Neural crest cell (in vitro differentiated cells): ENCODE data around the gene OPN4. TPM values are rescaled to one million over a fixed set of nuclear protein-coding genes. Genes with fewer than 3 reads are reported as not detected.
A peak's percentile ranks its signal among the peaks of the same experiment; 100 is the strongest.

Source experiments
- DNase-seq: peaks from one replicate; pipeline ENCODE4 v3.0.0; 2021; ENCODE audit warnings: low read depth, mixed read lengths, low spot score
- H3K27ac Mint-ChIP-seq: one replicate; pipeline ENCODE4 v1.8.0; 2021; ENCODE audit warnings: mild to moderate bottlenecking, mixed read lengths; ENCODE audit not compliant: unreplicated experiment
- H3K27me3 Mint-ChIP-seq: 2 replicates; pipeline ENCODE4 v1.8.0; 2021; ENCODE audit warnings: low read depth, mild to moderate bottlenecking, mixed read lengths
- H3K36me3 Mint-ChIP-seq: 2 replicates; pipeline ENCODE4 v1.8.0; 2021; ENCODE audit warnings: low read depth, mild to moderate bottlenecking, mixed read lengths
- H3K4me1 Mint-ChIP-seq: 2 replicates; pipeline ENCODE4 v1.8.0; 2021; ENCODE audit warnings: mixed read lengths
- H3K4me3 Mint-ChIP-seq: one replicate; pipeline ENCODE4 v1.8.0; 2021; ENCODE audit warnings: mild to moderate bottlenecking, mixed read lengths
- H3K9me3 Mint-ChIP-seq: 2 replicates; pipeline ENCODE4 v1.8.0; 2021; ENCODE audit warnings: mixed read lengths
- CTCF ChIP-seq: fragments of 200-600 bp; sonication (generic); conservative IDR thresholded peaks from 2 replicates; pipeline ENCODE4 v1.5.0; 2021; ENCODE audit warnings: antibody characterized with exemption, mild to moderate bottlenecking
- total RNA-seq: library from RNA; stranded (reverse); gene quantifications from 2 replicates; pipeline ENCODE4 v1.2.1, GENCODE V29; 2021

Gene OPN4
- total RNA-seq, 1 donor from 2014 or later = not detected

- H3K4me1 Mint-ChIP-seq = peaks cover 48% of the 10 kb centered on the region
- no peak overlapping the region for H3K4me3 Mint-ChIP-seq
- H3K36me3 Mint-ChIP-seq = no peaks in the 10 kb centered on the region
- H3K27me3 Mint-ChIP-seq = no peaks in the 10 kb centered on the region
- no peak for DNase-seq
- no peak for TF ChIP-seq CTCF
- H3K9me3 Mint-ChIP-seq = no peaks in the 10 kb centered on the region
- no peak overlapping the region for H3K27ac Mint-ChIP-seq
Measured at GRCh38 chr10:86667421-86668181, 13.3 kb downstream of the OPN4 start.

- no peak for DNase-seq
- Mint-ChIP-seq H3K4me3 (no peak within 1 kb of the TSS), H3K9me3 (no peaks in the 10 kb centered on the region), H3K27ac (no peak within 1 kb of the TSS), H3K36me3 (no peaks in the 10 kb centered on the region), H3K27me3 (no peaks in the 10 kb centered on the region), H3K4me1 (peaks cover 56% of the 10 kb centered on the region)
- TF ChIP-seq CTCF = no peak
Measured at GRCh38 chr10:86668297-86669165, 14.2 kb downstream of the OPN4 start, which contains the start of gene LDB3. Gene LDB3, plus strand, starts transcription at chr10:86668511. Its CDS starts 181 bp downstream, at chr10:86668692.

- Mint-ChIP-seq H3K4me3 (no peak overlapping the region), H3K9me3 (no peaks in the 10 kb centered on the region), H3K27me3 (no peaks in the 10 kb centered on the region), H3K4me1 (peaks cover 44% of the 10 kb centered on the region), H3K27ac (peak overlapping the region; percentile 43), H3K36me3 (no peaks in the 10 kb centered on the region)
- no peak for DNase-seq
- TF ChIP-seq CTCF = no peak
Measured at GRCh38 chr10:86670290-86670811, 16.0 kb downstream of the OPN4 start.

GRCh38 chr10:86670876-86671275 lies 16.5 kb downstream of the OPN4 start:
- Mint-ChIP-seq H3K9me3 (no peaks in the 10 kb centered on the region), H3K36me3 (no peaks in the 10 kb centered on the region), H3K27ac (no peak overlapping the region)

More at GRCh38 chr10:86670876-86671275, 16.5 kb downstream of the OPN4 start:
- no peaks in the 10 kb centered on the region for H3K27me3 Mint-ChIP-seq
- H3K4me3 Mint-ChIP-seq = no peak overlapping the region
- peaks cover 44% of the 10 kb centered on the region for H3K4me1 Mint-ChIP-seq
- no peak for TF ChIP-seq CTCF
- DNase-seq = no peak
